Brain microvascular endothelial cell (primary cell): ENCODE results near the gene ITGA1.
A peak's percentile ranks its signal among the peaks of the same experiment; 100 is the strongest.

Experiments
- DNase-seq: peaks from one replicate; pipeline ENCODE4 v3.0.0-alpha.2; 2020
- H3K27ac ChIP-seq: fragments of 250-450 bp; sonication (Bioruptor Pico); 2 replicates; pipeline ENCODE4 v1.5.1; 2020; ENCODE audit warnings: mild to moderate bottlenecking, moderate library complexity
- H3K27me3 ChIP-seq: fragments of 250-450 bp; sonication (Bioruptor Pico); replicated peaks from 2 replicates; pipeline ENCODE4 v1.5.1; 2020; ENCODE audit warnings: mild to moderate bottlenecking
- H3K36me3 ChIP-seq: fragments of 250-450 bp; sonication (Bioruptor Pico); replicated peaks from 2 replicates; pipeline ENCODE4 v1.5.1; 2020; ENCODE audit warnings: mild to moderate bottlenecking
- H3K4me3 ChIP-seq: 2 replicates; pipeline ENCODE4 v1.5.1; 2011; ENCODE audit warnings: low read depth, mild to moderate bottlenecking, control low read depth, low read length, moderate library complexity
- CTCF ChIP-seq: IDR thresholded peaks from 2 replicates; pipeline ENCODE4 v1.5.1; 2011; ENCODE audit warnings: low read depth, mild to moderate bottlenecking, moderate library complexity, low read length, control low read depth, inconsistent platforms; ENCODE audit errors: missing control alignments
- in situ Hi-C: cut with HindIII; loops from 2 replicates; pipeline ENCODE4 v1.10.0; 2017; ENCODE audit warnings: low sequenced_read_pairs, low pct_ligation_motif_present

ITGA1 gene

GRCh38 chr5:52799358-52799982 lies 11.8 kb downstream of the ITGA1 start:
- TF ChIP-seq CTCF, result no peak
- Histone ChIP-seq H3K27ac (peak overlapping the region; percentile 98), H3K4me3 (peak overlapping the region; percentile 79), H3K36me3 (peaks cover 12% of the 10 kb centered on the region), H3K27me3 (no peaks in the 10 kb centered on the region)
- in situ Hi-C loops, result no loop called here
- DNase-seq, result peak; percentile 94

GRCh38 chr5:52799983-52800393 lies 12.3 kb downstream of the ITGA1 start:
- no peak for TF ChIP-seq CTCF
- DNase-seq, result peak; percentile 88
- Histone ChIP-seq H3K27me3 (no peaks in the 10 kb centered on the region), H3K36me3 (peaks cover 13% of the 10 kb centered on the region), H3K4me3 (peak overlapping the region; percentile 79), H3K27ac (peak overlapping the region; percentile 98)
- in situ Hi-C loops, result no loop called here

GRCh38 chr5:52800394-52801213 lies 12.9 kb downstream of the ITGA1 start:
- DNase-seq, result peak; percentile 85
- Histone ChIP-seq H3K36me3 (peaks cover 15% of the 10 kb centered on the region), H3K27ac (peak overlapping the region; percentile 98), H3K27me3 (no peaks in the 10 kb centered on the region), H3K4me3 (peak overlapping the region; percentile 79)
- in situ Hi-C loops, result no loop called here
- peak; percentile 41 for TF ChIP-seq CTCF

GRCh38 chr5:52801329-52801728 lies 13.6 kb downstream of the ITGA1 start:
- in situ Hi-C loops, result no loop called here
- no peak for DNase-seq

GRCh38 chr5:52802272-52802973 lies 14.7 kb downstream of the ITGA1 start:
- Histone ChIP-seq H3K27ac (peak overlapping the region; percentile 98), H3K36me3 (peaks cover 15% of the 10 kb centered on the region), H3K4me3 (peak overlapping the region; percentile 79), H3K27me3 (no peaks in the 10 kb centered on the region)
- TF ChIP-seq CTCF, result no peak
- in situ Hi-C loops, result no loop called here
- DNase-seq, result no peak

More at GRCh38 chr5:52801329-52801728, 13.6 kb downstream of the ITGA1 start:
- H3K36me3 ChIP-seq, result peaks cover 15% of the 10 kb centered on the region
- no peaks in the 10 kb centered on the region for H3K27me3 ChIP-seq
- peak overlapping the region; percentile 79 for H3K4me3 ChIP-seq
- TF ChIP-seq CTCF, result no peak
- H3K27ac ChIP-seq, result peak overlapping the region; percentile 98
